Neural cell (in vitro differentiated cells): ENCODE data around the gene IFT52. TPM values are rescaled to one million over a fixed set of nuclear protein-coding genes. Genes with fewer than 3 reads are reported as not detected.

ENCODE experiments used
- H2AFZ ChIP-seq: fragments of 200-600, 300-800 bp; sonication (generic), shearing (Covaris generic); 2 replicates; pipeline ENCODE4 v1.6.0; 2014; ENCODE audit warnings: low read depth, mild to moderate bottlenecking, antibody characterized with exemption, low read length, moderate library complexity
- H3F3A ChIP-seq: fragments of 200-600 bp; shearing (Covaris generic); 2 replicates; pipeline ENCODE4 v1.6.1; 2016; ENCODE audit warnings: mild to moderate bottlenecking, moderate library complexity, mixed read lengths, antibody characterized with exemption, low read length; ENCODE audit not compliant: insufficient read depth, poor library complexity, severe bottlenecking
- H3K27ac ChIP-seq: fragments of 200-600, 300-800 bp; sonication (generic), shearing (Covaris generic); 2 replicates; pipeline ENCODE4 v1.5.1; 2014; ENCODE audit warnings: mild to moderate bottlenecking, low read length, moderate library complexity
- H3K27me3 ChIP-seq: fragments of 300-800, 200-600 bp; sonication (generic), shearing (Covaris generic); 2 replicates; pipeline ENCODE4 v1.6.0; 2014; ENCODE audit warnings: mild to moderate bottlenecking, low read depth, low read length, moderate library complexity; ENCODE audit not compliant: insufficient read depth
- H3K36me3 ChIP-seq: fragments of 300-800, 200-600 bp; sonication (generic), shearing (Covaris generic); 2 replicates; pipeline ENCODE4 v1.5.1; 2014; ENCODE audit warnings: mild to moderate bottlenecking, antibody characterized with exemption, low read length, moderate library complexity; ENCODE audit not compliant: insufficient read depth
- H3K4me2 ChIP-seq: fragments of 300-800, 200-600 bp; sonication (generic), shearing (Covaris generic); 2 replicates; pipeline ENCODE4 v1.6.0; 2014; ENCODE audit warnings: mild to moderate bottlenecking, low read length
- H3K4me3 ChIP-seq: fragments of 300-800, 200-600 bp; sonication (generic), shearing (Covaris generic); 2 replicates; pipeline ENCODE4 v1.5.1; 2014; ENCODE audit warnings: mild to moderate bottlenecking, low read length, moderate library complexity
- H3K79me2 ChIP-seq: fragments of 200-600 bp; shearing (Covaris generic); replicated peaks from 2 replicates; pipeline ENCODE4 v1.6.0; 2014; ENCODE audit warnings: mild to moderate bottlenecking, low read length, moderate library complexity; ENCODE audit not compliant: insufficient read depth
- H3K9ac ChIP-seq: fragments of 300-800, 200-600 bp; sonication (generic), shearing (Covaris generic); 2 replicates; pipeline ENCODE4 v1.6.1; 2016; ENCODE audit warnings: mild to moderate bottlenecking, low read length, mixed read lengths
- H3K9me2 ChIP-seq: fragments of 200-600 bp; shearing (Covaris generic); 2 replicates; pipeline ENCODE4 v1.6.1; 2016; ENCODE audit warnings: mild to moderate bottlenecking, low read length, mixed read lengths; ENCODE audit not compliant: insufficient read depth
- H3K9me3 ChIP-seq: fragments of 200-600, 300-800 bp; sonication (generic), shearing (Covaris generic); 2 replicates; pipeline ENCODE4 v1.6.1; 2016; ENCODE audit warnings: mild to moderate bottlenecking, mixed run types, low read length, moderate library complexity, mixed read lengths
- H4K20me1 ChIP-seq: fragments of 200-600 bp; shearing (Covaris generic); 2 replicates; pipeline ENCODE4 v1.6.1; 2016; ENCODE audit warnings: mild to moderate bottlenecking, mixed run types; ENCODE audit not compliant: insufficient read depth
- CTCF ChIP-seq: fragments of 450-650 bp; IDR thresholded peaks from 2 replicates; pipeline ENCODE4 v1.5.1; 2014; ENCODE audit warnings: antibody characterized with exemption, mild to moderate bottlenecking, moderate library complexity; ENCODE audit not compliant: poor library complexity, severe bottlenecking
- EP300 ChIP-seq: fragments of 450-650 bp; conservative IDR thresholded peaks from 2 replicates; pipeline ENCODE4 v1.6.1; 2014; ENCODE audit warnings: antibody characterized with exemption, mild to moderate bottlenecking, moderate library complexity; ENCODE audit not compliant: poor library complexity, severe bottlenecking
- EZH2 ChIP-seq: fragments of 200-600, 300-800 bp; shearing (Covaris generic), sonication (generic); IDR thresholded peaks from 2 replicates; pipeline ENCODE4 v1.6.1; 2014; ENCODE audit warnings: antibody characterized with exemption, low read length, borderline replicate concordance, mild to moderate bottlenecking; ENCODE audit not compliant: insufficient read depth, poor library complexity, severe bottlenecking
- MXI1 ChIP-seq: fragments of 450-650 bp; conservative IDR thresholded peaks from 2 replicates; pipeline ENCODE4 v1.6.1; 2014; ENCODE audit warnings: antibody characterized with exemption, mild to moderate bottlenecking; ENCODE audit not compliant: poor library complexity, severe bottlenecking
- POLR2AphosphoS5 ChIP-seq: IDR thresholded peaks from 2 replicates; pipeline ENCODE4 v1.6.1; 2012
- RAD21 ChIP-seq: fragments of 450-650 bp; conservative IDR thresholded peaks from 2 replicates; pipeline ENCODE4 v1.6.1; 2014; ENCODE audit warnings: antibody characterized with exemption, mild to moderate bottlenecking, moderate library complexity
- REST ChIP-seq: IDR thresholded peaks from 2 replicates; pipeline ENCODE4 v1.6.1; 2012; ENCODE audit warnings: borderline replicate concordance
- SMC3 ChIP-seq: fragments of 450-650 bp; conservative IDR thresholded peaks from 2 replicates; pipeline ENCODE4 v1.6.1; 2014; ENCODE audit warnings: antibody characterized with exemption, mild to moderate bottlenecking, moderate library complexity; ENCODE audit not compliant: poor library complexity
- TAF1 ChIP-seq: IDR thresholded peaks from 2 replicates; pipeline ENCODE4 v1.6.1; 2012; ENCODE audit warnings: low read depth
- polyA plus RNA-seq: library from polyadenylated mRNA; depleted of rRNA; stranded (reverse); fragments of >200 nt; gene quantifications from 2 replicates; pipeline ENCODE4 v1.2.3, GENCODE V29; 2014

IFT52 gene
- polyA plus RNA-seq, 1 donor from 2014 or later = 144 TPM

GRCh38 chr20:43579861-43580793 lies 10.6 kb upstream of the IFT52 start:
- no peak for TF ChIP-seq SMC3
- TF ChIP-seq RAD21 = no peak
- no peak for TF ChIP-seq POLR2AphosphoS5
- no peak for TF ChIP-seq EZH2
- TF ChIP-seq TAF1 = no peak
- TF ChIP-seq MXI1 = no peak
- no peak for TF ChIP-seq EP300
- TF ChIP-seq REST = no peak
- TF ChIP-seq CTCF = no peak
- no peak overlapping the region for H3K4me2 ChIP-seq
- no peaks in the 10 kb centered on the region for H3K27me3 ChIP-seq
- no peaks in the 10 kb centered on the region for H4K20me1 ChIP-seq
- no peak overlapping the region for H3K4me3 ChIP-seq
- H3K36me3 ChIP-seq = no peaks in the 10 kb centered on the region
- no peaks in the 10 kb centered on the region for H3F3A ChIP-seq
- H3K9me2 ChIP-seq = no peaks in the 10 kb centered on the region
- H3K9me3 ChIP-seq = no peaks in the 10 kb centered on the region
- H3K27ac ChIP-seq = no peak overlapping the region
- no peak overlapping the region for H3K9ac ChIP-seq
- H3K79me2 ChIP-seq = no peaks in the 10 kb centered on the region
- H2AFZ ChIP-seq = no peak overlapping the region

- Histone ChIP-seq H3K9me3 (no peaks in the 10 kb centered on the region), H3K27ac (no peak overlapping the region), H3K79me2 (no peaks in the 10 kb centered on the region), H3K4me2 (no peak overlapping the region), H3K27me3 (no peaks in the 10 kb centered on the region), H3K36me3 (no peaks in the 10 kb centered on the region), H2AFZ (no peak overlapping the region), H3K9me2 (no peaks in the 10 kb centered on the region), H3K4me3 (no peak overlapping the region), H3F3A (no peaks in the 10 kb centered on the region), H3K9ac (no peak overlapping the region), H4K20me1 (no peaks in the 10 kb centered on the region)
- TF ChIP-seq CTCF (no peak), TAF1 (no peak), EZH2 (no peak), EP300 (no peak), RAD21 (no peak), MXI1 (no peak), SMC3 (no peak), POLR2AphosphoS5 (no peak), REST (no peak)
These were observed 7.4 kb upstream of the IFT52 start for GRCh38 chr20:43583133-43583864.
